ENCODE measurements around the gene SCN7A. TPM values are rescaled to one million over a fixed set of nuclear protein-coding genes. Genes with fewer than 3 reads are reported as not detected.

The SCN7A gene
- polyA plus RNA-seq, 2 of the 4 experiments (the other 2 are of a cell fraction) = not detected

DNA sequence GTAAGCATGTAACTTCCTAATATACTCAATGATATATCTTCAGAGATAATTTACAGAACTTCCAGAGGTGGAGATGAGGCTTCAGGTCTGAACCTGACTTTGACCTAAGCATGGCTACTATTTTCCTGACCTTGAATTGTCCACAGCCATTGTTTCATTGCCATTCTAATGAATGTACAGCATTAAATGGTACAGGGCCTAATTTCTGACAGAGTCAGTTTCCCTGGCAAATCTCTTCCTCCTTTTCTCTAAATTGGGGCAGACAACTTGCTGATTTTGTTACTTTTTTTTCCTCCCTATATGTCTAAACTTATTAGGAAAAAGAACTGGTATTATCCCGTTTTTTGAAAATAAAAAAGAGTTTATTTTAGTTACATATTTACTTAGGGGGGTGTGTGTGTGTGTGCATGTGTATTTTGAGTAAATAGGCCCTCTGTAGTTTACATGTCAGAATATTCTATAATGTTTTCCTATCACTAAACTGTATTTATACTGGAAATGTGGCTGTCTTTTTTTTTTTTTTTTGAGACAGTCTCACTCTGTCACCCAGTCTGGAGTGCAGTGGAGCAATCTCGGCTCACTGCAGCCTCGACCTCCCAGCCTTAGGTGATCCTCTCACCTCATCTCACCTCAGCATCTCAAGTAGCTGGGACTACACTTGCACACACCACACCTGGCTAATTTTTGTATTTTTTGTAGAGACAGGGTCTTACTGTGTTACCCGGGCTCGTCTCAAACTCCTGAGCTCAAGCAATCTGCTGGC, 75.0 kb downstream of the SCN7A start:
- no peak for TF ChIP-seq ZSCAN20 (CRISPR knock-in tag; IDR thresholded peaks at IDR 0.05)
- no peak for FAIRE-seq
- Histone ChIP-seq H3K4me1 (0 out of 3 replicates have a peak, but pooled peaks cover 4% of the 10 kb centered on the region), H3K4me3 (no peak overlapping the region), H3K9me3 (no peaks in the 10 kb centered on the region), H3K4me2 (peak overlapping the region; percentile 44), H3K27ac (no peak overlapping the region)
- DNase-seq (ENCODE audit: low read depth in 1 of 2, low spot score in 1 of 2) = no peak
- POLR2A ChIA-PET = interaction anchor here (1.5 kb wide), 1 partner anchor 43 kb away, joined by 6 read pairs; the partner anchor contains the start of gene SCN9A
- peak in 1 of 2 experiments; percentile 76; a peak in 3 of 6 replicates for ATAC-seq
- CTCF ChIA-PET = interaction anchor here (0.7 to 1.2 kb wide), 15 partner anchors 8 to 293 kb away, joined by 3 to 13 read pairs (median 3); no protein-coding TSS in a partner anchor
- WGBS (ENCODE audit: missing lambda C conversion rate) = 13% methylated on average over 5 of the region's 5 CpGs

GRCh38 chr2:166417669-166418068, 76.4 kb downstream of the SCN7A start:
- no peak for FAIRE-seq
- H3K4me1 ChIP-seq = peaks cover 4% of the 10 kb centered on the region; the same call in 2 of the 3 replicates
- DNase-seq (ENCODE audit: low read depth in 1 of 2, low spot score in 1 of 2) = peak in 1 of 2 experiments; percentile 58
- POLR2A ChIA-PET = no interaction called here
- H3K9me3 ChIP-seq = no peaks in the 10 kb centered on the region
- WGBS (ENCODE audit: missing lambda C conversion rate) = 64% methylated on average over 2 of the region's 2 CpGs
- no peak overlapping the region for H3K27ac ChIP-seq
- H3K4me2 ChIP-seq = no peak overlapping the region
- no peak overlapping the region for H3K4me3 ChIP-seq
- CTCF ChIA-PET = interaction anchor here (0.7 to 1.1 kb wide), 2 partner anchors 57 to 111 kb away, joined by 3 to 8 read pairs; no protein-coding TSS in a partner anchor
- TF ChIP-seq RAD21 (conservative IDR thresholded peaks at IDR 0.05 in 1 of 2, IDR thresholded peaks at IDR 0.05 in 1 of 2) = peak in 1 of 2 experiments; percentile 14; a peak in 1 of 5 replicates
- no peak for TF ChIP-seq USF2 (IDR thresholded peaks at IDR 0.05)
- TF ChIP-seq RARB (CRISPR knock-in tag; IDR thresholded peaks at IDR 0.05) = no peak
- TF ChIP-seq FOSL2 (IDR thresholded peaks at IDR 0.05) = no peak
- 0 out of 2 replicates have a peak, but pooled peaks have one; percentile 31 for TF ChIP-seq FOSL2 (CRISPR knock-in tag; IDR thresholded peaks at IDR 0.05)
- ATAC-seq = 0 out of 6 replicates have a peak, but pooled peaks of 1 of the 2 experiments have one; percentile 46

DNA sequence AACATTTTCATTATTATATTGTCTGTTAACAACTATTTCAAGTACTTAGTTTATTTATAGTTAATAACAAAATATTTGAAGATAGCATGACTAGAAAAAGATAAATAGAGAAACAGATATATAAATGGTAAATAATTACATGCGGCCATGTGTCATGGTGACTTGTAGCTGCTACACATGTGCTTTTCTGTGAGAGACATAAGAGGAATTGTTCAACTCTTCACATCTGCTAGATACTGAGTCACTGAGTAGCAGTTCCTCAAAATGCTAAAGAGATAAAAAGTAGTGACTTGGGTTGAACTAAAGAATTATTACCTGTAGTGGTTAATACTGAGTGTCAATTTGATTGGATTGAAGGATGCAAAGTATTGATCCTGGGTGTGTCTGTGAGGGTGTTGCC, 80.8 kb downstream of the SCN7A start:
- DNase-seq (ENCODE audit: low read depth in 1 of 2, low spot score in 1 of 2) (no peak), FAIRE-seq (no peak), ATAC-seq (no peak)
- Histone ChIP-seq H3K4me2 (no peak overlapping the region), H3K4me1 (peaks cover 22% of the 10 kb centered on the region), H3K4me3 (no peak overlapping the region), H3K9me3 (no peaks in the 10 kb centered on the region), H3K27ac (peak overlapping the region in 1 of 2 experiments; percentile 47; a peak in 1 of 6 replicates)
- TF ChIP-seq, protein P1, sequence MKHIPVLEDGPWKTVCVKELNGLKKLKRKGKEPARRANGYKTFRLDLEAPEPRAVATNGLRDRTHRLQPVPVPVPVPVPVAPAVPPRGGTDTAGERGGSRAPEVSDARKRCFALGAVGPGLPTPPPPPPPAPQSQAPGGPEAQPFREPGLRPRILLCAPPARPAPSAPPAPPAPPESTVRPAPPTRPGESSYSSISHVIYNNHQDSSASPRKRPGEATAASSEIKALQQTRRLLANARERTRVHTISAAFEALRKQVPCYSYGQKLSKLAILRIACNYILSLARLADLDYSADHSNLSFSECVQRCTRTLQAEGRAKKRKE (CRISPR knock-in tag; IDR thresholded peaks at IDR 0.05; ENCODE audit: low read depth) = no peak
- TF ChIP-seq ZFP36 (IDR thresholded peaks at IDR 0.05; ENCODE audit: borderline replicate concordance, partially characterized antibody) (no peak), CTCF (IDR thresholded peaks at IDR 0.05) (no peak), ESRRA (IDR thresholded peaks at IDR 0.05; ENCODE audit: borderline replicate concordance, low read length) (no peak), POLR2A (IDR thresholded peaks at IDR 0.05; ENCODE audit: low read length) (no peak), HOXA7 (CRISPR knock-in tag; IDR thresholded peaks at IDR 0.05) (no peak), ZNF302 (CRISPR knock-in tag; IDR thresholded peaks at IDR 0.05) (no peak), SREBF2 (IDR thresholded peaks at IDR 0.05) (no peak), TP53 (CRISPR knock-in tag; IDR thresholded peaks at IDR 0.05) (no peak), EHMT2 (IDR thresholded peaks at IDR 0.05; ENCODE audit: low read depth) (no peak), TFCP2L1 (CRISPR knock-in tag; IDR thresholded peaks at IDR 0.05) (no peak), MAFK (IDR thresholded peaks at IDR 0.05; ENCODE audit: partially characterized antibody) (no peak)
- ChIA-PET POLR2A (no interaction called here), CTCF (no interaction called here)
- WGBS (ENCODE audit: missing lambda C conversion rate) = 92% methylated on average over 1 of the region's 1 CpG

All from A549 (cell line).